GM10266 (cell line): ENCODE measurements around the gene SERGEF.

Experiments used
- DNase-seq: peaks from one replicate; pipeline ENCODE4 v3.0.0; 2012; ENCODE audit errors: extremely low spot score
- CTCF ChIP-seq: IDR thresholded peaks from 2 replicates; pipeline ENCODE4 v1.5.1; 2012; ENCODE audit warnings: mild to moderate bottlenecking, low read depth; ENCODE audit not compliant: control insufficient read depth, insufficient read depth; ENCODE audit errors: missing control alignments

Gene SERGEF

GRCh38 chr11:17776212-17776875, 236.5 kb downstream of the SERGEF start:
- no peak for DNase-seq
- no peak for TF ChIP-seq CTCF

GRCh38 chr11:17775507-17776211, 237.2 kb downstream of the SERGEF start:
- DNase-seq, result no peak
- no peak for TF ChIP-seq CTCF

GRCh38 chr11:17775035-17775348, 237.9 kb downstream of the SERGEF start:
- TF ChIP-seq CTCF, result no peak

GRCh38 chr11:17774232-17775034, 238.4 kb downstream of the SERGEF start:
- no peak for TF ChIP-seq CTCF
- DNase-seq, result no peak

More at GRCh38 chr11:17775035-17775348, 237.9 kb downstream of the SERGEF start:
- no peak for DNase-seq

GRCh38 chr11:17773674-17774073, 239.2 kb downstream of the SERGEF start:
- TF ChIP-seq CTCF, result no peak

GRCh38 chr11:17772704-17773600, 239.9 kb downstream of the SERGEF start:
- DNase-seq, result no peak
- TF ChIP-seq CTCF, result no peak

More at GRCh38 chr11:17773674-17774073, 239.2 kb downstream of the SERGEF start:
- no peak for DNase-seq
